ENCODE results near the gene GRB10. TPM values are rescaled to one million over a fixed set of nuclear protein-coding genes. Genes with fewer than 3 reads are reported as not detected.
A peak's percentile ranks its signal among the peaks of the same experiment; 100 is the strongest.

Gene GRB10
- total RNA-seq, 4 donors from 2014 or later: 8.8 to 55.7 (median 14.3) TPM

GRCh38 chr7:50555594-50556140 lies 227.0 kb downstream of the GRB10 start:
- DNase-seq: no peak
- Histone ChIP-seq H3K27me3 (no peaks in the 10 kb centered on the region), H3K4me1 (peaks cover 0 to 19% (median 0%) of the 10 kb centered on the region in 4 donors), H3K4me3 (no peak overlapping the region), H3K9me3 (no peaks in the 10 kb centered on the region), H3K36me3 (no peaks in the 10 kb centered on the region), H3K27ac (peak overlapping the region in 1 of 4 donors; percentile 72)
- intact Hi-C loops (cut with DNase I; ENCODE audit: low total_unique reads) (no loop called here), in situ Hi-C loops (cut with MboI; ENCODE audit: low pct_ligation_motif_present in 1 of 4, low pct_unique_long_range_greater_than_20kb in 1 of 4, low sequenced_read_pairs in 3 of 4) (no loop called here)
- 84 to 85% methylated on average over 9 of the region's 9 CpGs for WGBS, 2 donors (ENCODE audit: low coverage in 1 of 2)
- TF ChIP-seq EP300 (IDR thresholded peaks at IDR 0.05; ENCODE audit: low read depth) (no peak), POLR2A (IDR thresholded peaks at IDR 0.05) (no peak), POLR2AphosphoS5 (IDR thresholded peaks at IDR 0.05) (no peak), CTCF (IDR thresholded peaks at IDR 0.05) (no peak)

GRCh38 chr7:50554431-50555322 lies 228.0 kb downstream of the GRB10 start:
- no peaks in the 10 kb centered on the region for H3K36me3 ChIP-seq
- no peak for DNase-seq
- no peak overlapping the region for H3K4me3 ChIP-seq
- WGBS, 2 donors (ENCODE audit: low coverage in 1 of 2): 87 to 88% methylated on average over 2 to 14 of the region's 14 CpGs
- no peak overlapping the region for H3K27ac ChIP-seq
- intact Hi-C loops (cut with DNase I; ENCODE audit: low total_unique reads): no loop called here
- no peaks in the 10 kb centered on the region for H3K9me3 ChIP-seq
- peaks cover 0 to 19% (median 0%) of the 10 kb centered on the region in 4 donors for H3K4me1 ChIP-seq
- H3K27me3 ChIP-seq: no peaks in the 10 kb centered on the region
- in situ Hi-C loops (cut with MboI; ENCODE audit: low pct_ligation_motif_present in 1 of 4, low pct_unique_long_range_greater_than_20kb in 1 of 4, low sequenced_read_pairs in 3 of 4): no loop called here
- TF ChIP-seq CTCF (IDR thresholded peaks at IDR 0.05): no peak
- TF ChIP-seq POLR2AphosphoS5 (IDR thresholded peaks at IDR 0.05): no peak
- TF ChIP-seq EP300 (IDR thresholded peaks at IDR 0.05; ENCODE audit: low read depth): no peak
- no peak for TF ChIP-seq POLR2A (IDR thresholded peaks at IDR 0.05)

DNA sequence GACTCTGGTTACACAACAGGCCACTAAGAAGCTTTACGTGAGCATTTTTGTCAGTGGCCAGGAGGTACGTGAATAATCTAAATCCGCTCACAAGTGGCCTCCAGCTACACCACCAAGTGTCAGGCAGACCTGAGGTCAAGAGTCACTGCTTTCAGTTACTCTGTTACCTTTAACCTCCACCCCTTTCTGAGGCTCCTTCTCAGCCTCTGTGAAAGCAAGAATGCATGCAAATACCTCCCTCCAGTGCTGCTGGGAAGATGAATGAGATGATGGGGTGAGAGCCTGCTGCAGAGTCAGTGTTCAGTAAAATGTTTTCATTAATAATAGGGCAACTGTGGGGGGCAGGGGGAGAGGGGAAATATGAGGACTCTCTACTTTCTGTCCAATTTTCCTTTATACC lies 228.7 kb downstream of the GRB10 start:
- WGBS, 2 donors (ENCODE audit: low coverage in 1 of 2): 45 to 56% methylated on average over 3 of the region's 3 CpGs
- no peaks in the 10 kb centered on the region for H3K36me3 ChIP-seq
- DNase-seq: no peak
- in situ Hi-C loops (cut with MboI; ENCODE audit: low pct_ligation_motif_present in 1 of 4, low pct_unique_long_range_greater_than_20kb in 1 of 4, low sequenced_read_pairs in 3 of 4): no loop called here
- no peaks in the 10 kb centered on the region for H3K27me3 ChIP-seq
- TF ChIP-seq CTCF (IDR thresholded peaks at IDR 0.05): no peak
- TF ChIP-seq POLR2AphosphoS5 (IDR thresholded peaks at IDR 0.05): no peak
- TF ChIP-seq EP300 (IDR thresholded peaks at IDR 0.05; ENCODE audit: low read depth): no peak
- no peak for TF ChIP-seq POLR2A (IDR thresholded peaks at IDR 0.05)
- H3K4me1 ChIP-seq: peaks cover 0 to 19% (median 0%) of the 10 kb centered on the region in 4 donors
- H3K4me3 ChIP-seq: no peak overlapping the region
- intact Hi-C loops (cut with DNase I; ENCODE audit: low total_unique reads): no loop called here
- no peaks in the 10 kb centered on the region for H3K9me3 ChIP-seq
- H3K27ac ChIP-seq: no peak overlapping the region

GRCh38 chr7:50552921-50553320 lies 229.8 kb downstream of the GRB10 start:
- Histone ChIP-seq H3K27ac (no peak overlapping the region), H3K9me3 (no peaks in the 10 kb centered on the region), H3K4me1 (peaks cover 0 to 19% (median 0%) of the 10 kb centered on the region in 4 donors), H3K4me3 (no peak overlapping the region), H3K36me3 (no peaks in the 10 kb centered on the region), H3K27me3 (no peaks in the 10 kb centered on the region)
- in situ Hi-C loops (cut with MboI; ENCODE audit: low pct_ligation_motif_present in 1 of 4, low pct_unique_long_range_greater_than_20kb in 1 of 4, low sequenced_read_pairs in 3 of 4): no loop called here
- TF ChIP-seq EP300 (IDR thresholded peaks at IDR 0.05; ENCODE audit: low read depth) (no peak), POLR2A (IDR thresholded peaks at IDR 0.05) (no peak), POLR2AphosphoS5 (IDR thresholded peaks at IDR 0.05) (no peak), CTCF (IDR thresholded peaks at IDR 0.05) (no peak)
- no peak for DNase-seq
- WGBS, 2 donors (ENCODE audit: low coverage in 1 of 2): 51% methylated on average over 4 of the region's 4 CpGs; no CpG with 5 or more reads in 1 of the 2 donors
- intact Hi-C loops (cut with DNase I; ENCODE audit: low total_unique reads): no loop called here
